A549 treated with ZK216348 at 1 μM for 4 hours (cell line): Measurements from ENCODE around the gene MAGED4B. TPM values are rescaled to one million over a fixed set of nuclear protein-coding genes. Genes with fewer than 3 reads are reported as not detected.

Experiments
- total RNA-seq: library from RNA; stranded (reverse); fragments of 200-300 nt; extraction: Qiagen RNA extraction; gene quantifications from 5 replicates; pipeline ENCODE4 v1.2.3, GENCODE V29; 2022; ENCODE audit warnings: low read depth

Gene MAGED4B, protein sequence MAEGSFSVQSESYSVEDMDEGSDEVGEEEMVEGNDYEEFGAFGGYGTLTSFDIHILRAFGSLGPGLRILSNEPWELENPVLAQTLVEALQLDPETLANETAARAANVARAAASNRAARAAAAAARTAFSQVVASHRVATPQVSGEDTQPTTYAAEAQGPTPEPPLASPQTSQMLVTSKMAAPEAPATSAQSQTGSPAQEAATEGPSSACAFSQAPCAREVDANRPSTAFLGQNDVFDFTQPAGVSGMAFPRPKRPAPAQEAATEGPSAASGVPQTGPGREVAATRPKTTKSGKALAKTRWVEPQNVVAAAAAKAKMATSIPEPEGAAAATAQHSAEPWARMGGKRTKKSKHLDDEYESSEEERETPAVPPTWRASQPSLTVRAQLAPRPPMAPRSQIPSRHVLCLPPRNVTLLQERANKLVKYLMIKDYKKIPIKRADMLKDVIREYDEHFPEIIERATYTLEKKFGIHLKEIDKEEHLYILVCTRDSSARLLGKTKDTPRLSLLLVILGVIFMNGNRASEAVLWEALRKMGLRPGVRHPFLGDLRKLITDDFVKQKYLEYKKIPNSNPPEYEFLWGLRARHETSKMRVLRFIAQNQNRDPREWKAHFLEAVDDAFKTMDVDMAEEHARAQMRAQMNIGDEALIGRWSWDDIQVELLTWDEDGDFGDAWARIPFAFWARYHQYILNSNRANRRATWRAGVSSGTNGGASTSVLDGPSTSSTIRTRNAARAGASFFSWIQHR
- 7.2 to 21.7 TPM (median 13.0 TPM) in 5 replicates for total RNA-seq

GRCh38 chrX:52068666-52069640 lies at the start of gene MAGED4B:
Gene MAGED4B, minus strand, starts transcription at chrX:52069183. Its CDS starts 1,011 bp downstream, at chrX:52068172.

Other genes with a start within 250 kb of the MAGED4B start
- 66.7 to 87.1 TPM (median 78.7 TPM) in 5 replicates for gene MAGED1, start 175.6 kb downstream of the MAGED4B start, total RNA-seq
- gene MAGED4, start 115.7 kb upstream of the MAGED4B start, total RNA-seq = 0.24 to 15.1 TPM (median 11.3 TPM) in 5 replicates